Activated T-cell treated with anti-CD3 and anti-CD28 coated beads, Interleukin-2, amount 50 U/mL, for 4 hours (primary cell): ENCODE data around the gene ROGDI. TPM values are rescaled to one million over a fixed set of nuclear protein-coding genes. Genes with fewer than 3 reads are reported as not detected.

Source experiments
- ATAC-seq, 2 donors: fragments of 200-7000 bp; cut with Tn5 transposase; one replicate each; pipeline ENCODE4 v1.10.0; 2021
- DNase-seq: peaks from one replicate; pipeline ENCODE4 v3.0.0-alpha.2; 2020
- H3K27me3 Mint-ChIP-seq: one replicate; pipeline ENCODE4 v1.8.0; 2021; ENCODE audit warnings: low read depth, mixed read lengths
- H3K36me3 Mint-ChIP-seq: one replicate; pipeline ENCODE4 v1.8.0; 2022; ENCODE audit warnings: mixed read lengths; ENCODE audit not compliant: insufficient read depth
- H3K4me1 Mint-ChIP-seq: one replicate; pipeline ENCODE4 v1.8.0; 2021; ENCODE audit warnings: low read depth, mixed read lengths
- H3K4me3 Mint-ChIP-seq: one replicate; pipeline ENCODE4 v1.8.0; 2021; ENCODE audit warnings: mild to moderate bottlenecking, moderate library complexity, mixed read lengths
- H3K9me3 Mint-ChIP-seq: one replicate; pipeline ENCODE4 v1.8.0; 2021; ENCODE audit warnings: mixed read lengths
- total RNA-seq, 3 donors: library from RNA; stranded (reverse); gene quantifications; one replicate each; pipeline ENCODE4 v1.2.1, GENCODE V29; 2021

Gene ROGDI
- total RNA-seq, 3 donors from 2014 or later, result 4.1 to 6.3 (median 6.2) TPM

DNA sequence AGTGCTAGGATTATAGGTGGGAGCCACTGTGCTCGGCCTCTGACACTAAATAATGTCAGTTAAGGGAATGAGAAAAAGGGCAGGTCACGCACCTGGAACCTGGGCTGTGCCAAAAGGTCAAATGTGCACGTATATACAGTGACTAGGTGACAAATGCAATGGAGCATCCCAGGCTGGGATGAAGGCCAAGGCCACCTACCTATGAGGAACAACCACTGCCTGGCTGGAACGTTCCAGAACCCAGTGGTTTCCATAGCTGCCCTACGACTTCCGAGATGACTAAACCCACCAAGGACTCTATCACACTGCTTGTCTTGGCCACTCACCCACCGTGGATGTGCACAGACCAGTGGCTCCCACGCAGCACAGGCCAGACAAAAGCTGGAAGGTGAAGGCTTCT, 51.5 kb downstream of the ROGDI start:
- H3K4me1 Mint-ChIP-seq, result peaks cover 8% of the 10 kb centered on the region
- no peak for DNase-seq
- H3K36me3 Mint-ChIP-seq, result peaks cover 15% of the 10 kb centered on the region
- H3K4me3 Mint-ChIP-seq, result no peak overlapping the region
- no peaks in the 10 kb centered on the region for H3K9me3 Mint-ChIP-seq
- no peak for ATAC-seq
- H3K27me3 Mint-ChIP-seq, result no peaks in the 10 kb centered on the region

DNA sequence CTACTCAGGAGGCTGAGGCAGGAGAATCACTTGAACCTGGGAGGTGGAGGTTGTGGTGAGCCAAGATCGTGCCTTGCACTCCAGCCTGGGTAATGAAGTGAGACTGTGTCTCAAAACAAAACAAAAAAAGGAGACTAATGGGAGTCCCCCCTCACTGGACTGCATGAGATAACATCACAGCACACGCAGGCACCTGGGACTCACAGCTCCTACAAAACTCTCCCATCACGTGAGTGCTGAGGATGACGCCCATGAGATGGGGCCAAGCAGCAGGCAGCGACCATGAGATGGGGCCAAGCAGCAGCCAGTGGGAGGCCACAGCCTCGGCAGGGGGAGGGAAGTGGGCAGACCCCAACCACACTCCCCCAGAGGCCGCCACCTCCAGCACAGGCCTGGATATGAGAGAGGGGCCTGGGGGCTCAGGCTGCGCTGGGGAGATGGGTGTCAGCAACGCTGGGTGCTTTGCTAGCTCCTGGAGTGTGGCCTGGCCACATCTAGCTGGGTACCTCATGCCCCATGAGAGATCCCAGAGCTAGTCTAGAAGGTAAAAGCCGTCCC, 52.7 kb downstream of the ROGDI start:
- Mint-ChIP-seq H3K36me3 (peaks cover 8% of the 10 kb centered on the region), H3K4me3 (no peak overlapping the region), H3K27me3 (no peaks in the 10 kb centered on the region), H3K9me3 (no peaks in the 10 kb centered on the region), H3K4me1 (peaks cover 8% of the 10 kb centered on the region)
- ATAC-seq, result no peak
- DNase-seq, result no peak

DNA sequence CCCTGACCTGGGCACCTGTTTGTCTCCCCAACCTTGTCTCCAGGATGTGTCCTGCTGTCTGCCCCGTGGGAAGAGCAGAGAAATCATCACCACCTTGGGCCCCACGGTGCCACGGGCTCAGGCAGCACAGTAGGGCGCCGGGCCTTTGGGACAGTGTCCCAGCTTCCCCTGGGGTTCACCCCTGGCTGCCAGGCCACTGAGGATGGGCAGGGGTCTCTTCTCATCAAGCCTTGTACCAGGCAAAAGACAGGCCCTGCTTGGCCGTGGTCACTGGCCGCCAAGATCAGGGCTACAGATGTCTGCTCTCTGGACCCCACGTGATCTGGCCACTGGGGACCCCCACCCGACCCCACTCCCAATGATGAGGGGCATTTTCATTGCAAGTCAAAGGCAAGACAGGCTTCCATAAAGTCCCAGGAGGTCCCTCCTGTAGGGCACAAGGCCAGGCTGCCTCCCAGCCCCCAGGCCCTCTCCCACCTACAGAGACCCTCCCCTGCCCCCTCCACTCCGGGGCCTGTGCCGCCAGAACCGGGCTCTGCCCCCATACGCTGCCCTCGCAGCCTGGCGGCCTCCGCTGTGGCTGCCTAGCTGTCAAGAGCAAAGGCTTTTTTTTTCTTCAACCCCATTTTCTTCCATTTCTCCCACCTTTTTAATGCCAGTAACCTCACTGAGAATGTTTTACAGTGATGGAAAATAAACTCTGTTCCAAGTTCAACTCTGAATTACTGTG, 53.6 kb downstream of the ROGDI start:
- no peaks in the 10 kb centered on the region for H3K27me3 Mint-ChIP-seq
- H3K36me3 Mint-ChIP-seq, result peaks cover 6% of the 10 kb centered on the region
- peaks cover 8% of the 10 kb centered on the region for H3K4me1 Mint-ChIP-seq
- no peaks in the 10 kb centered on the region for H3K9me3 Mint-ChIP-seq
- H3K4me3 Mint-ChIP-seq, result no peak overlapping the region
- DNase-seq, result no peak
- no peak for ATAC-seq

DNA sequence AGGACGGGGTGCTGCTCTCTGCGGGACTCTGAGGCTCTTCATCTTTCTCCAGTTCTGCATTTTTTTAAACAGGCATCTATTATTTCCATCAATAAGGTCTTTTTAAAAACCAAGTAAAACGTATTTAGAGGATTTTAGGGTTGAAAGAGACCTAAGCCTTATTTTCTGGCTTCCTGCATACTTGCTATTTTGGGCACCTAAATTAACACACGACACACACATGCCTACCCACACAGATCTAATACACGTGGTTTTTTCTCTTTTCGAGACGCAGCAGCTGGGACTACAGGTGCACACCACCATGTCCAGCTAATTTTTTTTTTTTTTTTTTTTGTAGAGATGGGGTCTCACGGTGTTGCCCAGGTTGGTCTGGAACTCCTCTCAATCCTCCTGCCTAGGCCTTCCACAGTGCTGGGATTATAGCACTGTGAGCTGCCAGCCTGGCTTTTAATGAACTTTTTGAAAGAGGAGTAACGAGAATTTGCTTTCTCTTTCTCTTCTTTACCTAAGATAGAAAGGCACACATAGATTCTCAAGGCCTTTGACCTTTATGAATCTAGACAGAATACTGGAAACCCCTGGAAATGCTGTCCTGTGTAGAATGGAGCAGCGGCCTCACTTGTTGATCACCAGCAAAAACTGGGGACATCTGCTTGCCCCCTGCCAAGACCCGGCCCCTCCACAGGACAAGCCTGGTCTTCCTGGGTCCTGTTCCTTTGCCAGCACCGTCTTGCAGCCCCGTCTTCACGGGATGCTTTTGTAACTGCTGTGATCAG, 54.3 kb downstream of the ROGDI start:
- peak in 1 of 2 donors; percentile 29 for ATAC-seq
- Mint-ChIP-seq H3K4me1 (peaks cover 12% of the 10 kb centered on the region), H3K36me3 (peaks cover 3% of the 10 kb centered on the region), H3K27me3 (no peaks in the 10 kb centered on the region), H3K9me3 (no peaks in the 10 kb centered on the region), H3K4me3 (peak overlapping the region; percentile 35)
- no peak for DNase-seq

DNA sequence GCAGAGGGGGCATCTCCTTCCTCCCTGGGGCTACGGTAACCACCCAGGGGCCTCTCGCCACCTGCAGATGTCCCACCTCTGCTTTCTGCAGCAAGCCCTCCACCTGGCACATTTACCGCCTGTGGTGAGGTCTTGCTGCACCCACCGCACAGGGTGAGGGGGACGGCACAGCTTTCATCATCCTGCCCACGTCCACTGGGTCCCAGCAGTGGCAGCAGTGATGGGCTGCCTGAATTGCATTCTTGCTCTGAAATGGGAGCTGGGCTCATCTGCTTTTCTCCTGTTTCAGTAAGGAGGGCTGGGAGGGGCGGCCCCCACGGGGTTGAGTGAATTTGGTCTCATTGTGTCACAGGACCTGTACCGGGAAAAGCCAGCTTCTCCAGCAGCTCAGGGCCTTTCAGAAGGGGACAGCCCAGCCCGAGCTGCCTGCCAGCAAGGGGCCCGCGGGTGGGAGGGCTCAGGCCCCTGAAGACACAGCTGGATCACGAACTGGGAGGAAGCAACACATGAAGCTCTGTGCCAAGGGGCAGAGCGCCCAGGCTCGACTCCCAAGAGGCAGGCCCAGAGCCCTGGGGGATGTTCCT, 55.4 kb downstream of the ROGDI start:
- peaks cover 12% of the 10 kb centered on the region for H3K4me1 Mint-ChIP-seq
- ATAC-seq, result peak; percentile 16 to 34

More for the DNA sequence above, 55.4 kb downstream of the ROGDI start:
- Mint-ChIP-seq H3K36me3 (peaks cover 3% of the 10 kb centered on the region), H3K4me3 (no peak overlapping the region), H3K27me3 (no peaks in the 10 kb centered on the region), H3K9me3 (no peaks in the 10 kb centered on the region)
- DNase-seq, result no peak

Other genes with a start within 250 kb of the ROGDI start
- under 1 TPM in 2 of 3 donors, not detected in 1; 0.05 to 0.10 TPM for gene C16orf96, start 246.3 kb downstream of the ROGDI start, total RNA-seq
- gene UBALD1, start 187.7 kb downstream of the ROGDI start, total RNA-seq, result 10 to 100 TPM; 22.5 to 27.2 (median 23.7) TPM
- gene MGRN1, start 177.8 kb downstream of the ROGDI start, total RNA-seq, result 10 to 100 TPM; 56.5 to 60.5 (median 58.0) TPM
- 10 to 100 TPM; 53.1 to 56.8 (median 54.1) TPM for gene NUDT16L1, start 109.1 kb downstream of the ROGDI start, total RNA-seq
- gene ANKS3, start 68.4 kb downstream of the ROGDI start, total RNA-seq, result 10 to 100 TPM; 19.4 to 24.1 (median 21.8) TPM
- gene DNAAF8, start 68.1 kb downstream of the ROGDI start, total RNA-seq, result under 1 TPM; 0.16 to 0.47 (median 0.25) TPM
- gene ZNF500, start 35.5 kb downstream of the ROGDI start, total RNA-seq, result 10 to 100 TPM; 10.3 to 12.4 (median 12.2) TPM
- gene SEPTIN12, start 14.3 kb downstream of the ROGDI start, total RNA-seq, result not detected
- gene SMIM22, start 7.3 kb downstream of the ROGDI start, total RNA-seq, result not detected
- 100 to 1,000 TPM; 109 to 116 (median 114) TPM for gene GLYR1, start 44.7 kb upstream of the ROGDI start, total RNA-seq
- gene UBN1, start 44.8 kb upstream of the ROGDI start, total RNA-seq, result 10 to 100 TPM; 38.2 to 44.6 (median 42.2) TPM
- gene PPL, start 134.5 kb upstream of the ROGDI start, total RNA-seq, result under 1 TPM; 0.08 to 0.11 (median 0.08) TPM
- not detected for gene SEC14L5, start 155.7 kb upstream of the ROGDI start, total RNA-seq
- 10 to 100 TPM; 18.6 to 23.5 (median 21.6) TPM for gene NAGPA, start 231.3 kb upstream of the ROGDI start, total RNA-seq